GM18951 (cell line): ENCODE results near the gene NAPSA.
"Not testable (repeated sequence)": the region's sequence is repeated elsewhere in the genome, so short reads cannot be mapped to it uniquely, and the experiment has no call there.

ENCODE experiments used
- POLR2A ChIP-seq: IDR thresholded peaks from 4 replicates; pipeline ENCODE4 v1.6.1; 2011; ENCODE audit warnings: mild to moderate bottlenecking; ENCODE audit not compliant: insufficient read length, insufficient read depth; ENCODE audit errors: extremely low read depth
- in situ Hi-C: fragments of 300-500 bp; cut with MboI; formaldehyde crosslinking; loops from one replicate; pipeline ENCODE4 v1.12.0; 2022; ENCODE audit warnings: low sequenced_read_pairs, mixed read lengths, inconsistent platforms; ENCODE audit not compliant: unreplicated experiment

NAPSA gene

GRCh38 chr19:50361290-50362029 is 4.0 kb downstream of the NAPSA start:
- in situ Hi-C loops: loop anchor here (25.0 kb wide), 1 partner anchor 426 kb away; the partner anchor contains the start of gene ACP4
- TF ChIP-seq POLR2A: no peak

- TF ChIP-seq POLR2A: no peak
- in situ Hi-C loops: loop anchor here (25.0 kb wide), 1 partner anchor 428 kb away; the partner anchor contains the start of gene ACP4
Measured at GRCh38 chr19:50359328-50359818, 6.1 kb downstream of the NAPSA start.

- peak; percentile 78 for TF ChIP-seq POLR2A
- in situ Hi-C loops: loop anchor here (25.0 kb wide), 1 partner anchor 429 kb away; the partner anchor contains the start of gene ACP4
Measured at GRCh38 chr19:50358483-50359327, 6.7 kb downstream of the NAPSA start.

- in situ Hi-C loops: loop anchor here (25.0 kb wide), 1 partner anchor 430 kb away; the partner anchor contains the start of gene ACP4
- peak; percentile 52 for TF ChIP-seq POLR2A
Measured at GRCh38 chr19:50357178-50358100, 8.0 kb downstream of the NAPSA start.

- TF ChIP-seq POLR2A: no peak
- in situ Hi-C loops: loop anchor here (25.0 kb wide), 1 partner anchor 431 kb away; the partner anchor contains the start of gene ACP4
Measured at GRCh38 chr19:50356691-50357177, 8.7 kb downstream of the NAPSA start.

- in situ Hi-C loops: loop anchor here (25.0 kb wide), 1 partner anchor 434 kb away; the partner anchor contains the start of gene ACP4
Measured at GRCh38 chr19:50353487-50353880, 12.0 kb downstream of the NAPSA start.

GRCh38 chr19:50352242-50352641 is 13.2 kb downstream of the NAPSA start:
- TF ChIP-seq POLR2A: no peak
- in situ Hi-C loops: loop anchor here (25.0 kb wide), 1 partner anchor 435 kb away; the partner anchor contains the start of gene ACP4

- in situ Hi-C loops: loop anchor here (25.0 kb wide), 1 partner anchor 438 kb away; the partner anchor contains the start of gene ACP4
- no peak for TF ChIP-seq POLR2A
Measured at GRCh38 chr19:50349277-50350057, 16.0 kb downstream of the NAPSA start.

- in situ Hi-C loops: not testable (repeated sequence)
Measured at GRCh38 chr19:50347089-50347581, 18.3 kb downstream of the NAPSA start.

- in situ Hi-C loops: no loop called here
- peak; percentile 54 for TF ChIP-seq POLR2A
Measured at GRCh38 chr19:50344661-50345318, 20.6 kb downstream of the NAPSA start.

- peak; percentile 15 for TF ChIP-seq POLR2A
- in situ Hi-C loops: no loop called here
Measured at GRCh38 chr19:50341091-50341564, 24.3 kb downstream of the NAPSA start.
